Measurements from ENCODE around the gene FASLG. TPM values are rescaled to one million over a fixed set of nuclear protein-coding genes. Genes with fewer than 3 reads are reported as not detected.
"Not testable (repeated sequence)": the region's sequence is repeated elsewhere in the genome, so short reads cannot be mapped to it uniquely, and the experiment has no call there.

The FASLG gene
- total and polyA plus RNA-seq, 2 donors: 0.04 to 0.26 TPM

- no peak for DNase-seq (ENCODE audit: extremely low spot score)
- Histone ChIP-seq H3K27ac (ENCODE audit: low read depth) (no peak overlapping the region), H3K36me3 (ENCODE audit: insufficient read depth) (no peaks in the 10 kb centered on the region), H3K4me3 (ENCODE audit: low read depth, low read length) (no peak overlapping the region), H3K4me1 (ENCODE audit: insufficient read depth) (no peaks in the 10 kb centered on the region)
- WGBS: 36% methylated on average over 6 of the region's 6 CpGs
Measured at GRCh38 chr1:172679000-172679772, 20.3 kb downstream of the FASLG start.

- Histone ChIP-seq H3K4me1 (ENCODE audit: insufficient read depth) (no peaks in the 10 kb centered on the region), H3K4me3 (ENCODE audit: low read depth, low read length) (no peak overlapping the region), H3K27ac (ENCODE audit: low read depth) (no peak overlapping the region), H3K36me3 (ENCODE audit: insufficient read depth) (no peaks in the 10 kb centered on the region)
- DNase-seq (ENCODE audit: extremely low spot score): no peak
Measured at GRCh38 chr1:172680244-172680643, 21.3 kb downstream of the FASLG start.

GRCh38 chr1:172680733-172681275 is 21.9 kb downstream of the FASLG start:
- Histone ChIP-seq H3K4me3 (ENCODE audit: low read depth, low read length) (no peak overlapping the region), H3K4me1 (ENCODE audit: insufficient read depth) (no peaks in the 10 kb centered on the region), H3K36me3 (ENCODE audit: insufficient read depth) (no peaks in the 10 kb centered on the region), H3K27ac (ENCODE audit: low read depth) (no peak overlapping the region)
- DNase-seq (ENCODE audit: extremely low spot score): no peak
- 68% methylated on average over 2 of the region's 2 CpGs for WGBS

- no peaks in the 10 kb centered on the region for H3K4me1 ChIP-seq (ENCODE audit: insufficient read depth)
- WGBS: 52% methylated on average over 3 of the region's 3 CpGs
Measured at GRCh38 chr1:172682812-172683211, 23.9 kb downstream of the FASLG start.

GRCh38 chr1:172686143-172686542 is 27.2 kb downstream of the FASLG start:
- no peaks in the 10 kb centered on the region for H3K36me3 ChIP-seq (ENCODE audit: insufficient read depth)

More at GRCh38 chr1:172682812-172683211, 23.9 kb downstream of the FASLG start:
- Histone ChIP-seq H3K4me3 (ENCODE audit: low read depth, low read length) (no peak overlapping the region), H3K36me3 (ENCODE audit: insufficient read depth) (no peaks in the 10 kb centered on the region), H3K27ac (ENCODE audit: low read depth) (no peak overlapping the region)
- no peak for DNase-seq (ENCODE audit: extremely low spot score)

GRCh38 chr1:172688428-172689085 is 29.7 kb downstream of the FASLG start:
- not testable (repeated sequence) for H3K36me3 ChIP-seq (ENCODE audit: insufficient read depth); H3K4me3 ChIP-seq (ENCODE audit: low read depth, low read length); H3K4me1 ChIP-seq (ENCODE audit: insufficient read depth); H3K27ac ChIP-seq (ENCODE audit: low read depth); DNase-seq (ENCODE audit: extremely low spot score)
- WGBS: 75% methylated on average over 2 of the region's 2 CpGs

More at GRCh38 chr1:172686143-172686542, 27.2 kb downstream of the FASLG start:
- DNase-seq (ENCODE audit: extremely low spot score): no peak
- Histone ChIP-seq H3K27ac (ENCODE audit: low read depth) (no peak overlapping the region), H3K4me3 (ENCODE audit: low read depth, low read length) (no peak overlapping the region), H3K4me1 (ENCODE audit: insufficient read depth) (no peaks in the 10 kb centered on the region)
- 89% methylated on average over 1 of the region's 1 CpG for WGBS

GRCh38 chr1:172690925-172691324 is 32.0 kb downstream of the FASLG start:
- 91% methylated on average over 1 of the region's 1 CpG for WGBS
- not testable (repeated sequence) for H3K27ac ChIP-seq (ENCODE audit: low read depth); DNase-seq (ENCODE audit: extremely low spot score)

GRCh38 chr1:172697534-172698002 is 38.7 kb downstream of the FASLG start:
- WGBS: 63% methylated on average over 4 of the region's 4 CpGs
- Histone ChIP-seq H3K27ac (ENCODE audit: low read depth) (no peak overlapping the region), H3K36me3 (ENCODE audit: insufficient read depth) (no peaks in the 10 kb centered on the region), H3K4me3 (ENCODE audit: low read depth, low read length) (no peak overlapping the region), H3K4me1 (ENCODE audit: insufficient read depth) (no peaks in the 10 kb centered on the region)
- no peak for DNase-seq (ENCODE audit: extremely low spot score)

More at GRCh38 chr1:172690925-172691324, 32.0 kb downstream of the FASLG start:
- H3K4me1 ChIP-seq (ENCODE audit: insufficient read depth); H3K36me3 ChIP-seq (ENCODE audit: insufficient read depth); H3K4me3 ChIP-seq (ENCODE audit: low read depth, low read length): not testable (repeated sequence)

- H3K36me3 ChIP-seq (ENCODE audit: insufficient read depth): no peaks in the 10 kb centered on the region
- no peak overlapping the region for H3K4me3 ChIP-seq (ENCODE audit: low read depth, low read length)
- H3K4me1 ChIP-seq (ENCODE audit: insufficient read depth): no peaks in the 10 kb centered on the region
- 88% methylated on average over 2 of the region's 2 CpGs for WGBS
- H3K27ac ChIP-seq (ENCODE audit: low read depth): no peak overlapping the region
- DNase-seq (ENCODE audit: extremely low spot score): no peak
Measured at GRCh38 chr1:172698224-172698623, 39.3 kb downstream of the FASLG start.

- no peaks in the 10 kb centered on the region for H3K4me1 ChIP-seq (ENCODE audit: insufficient read depth)
- H3K36me3 ChIP-seq (ENCODE audit: insufficient read depth): no peaks in the 10 kb centered on the region
- no peak for DNase-seq (ENCODE audit: extremely low spot score)
- WGBS: 66% methylated on average over 3 of the region's 3 CpGs
- H3K27ac ChIP-seq (ENCODE audit: low read depth): no peak overlapping the region
- H3K4me3 ChIP-seq (ENCODE audit: low read depth, low read length): no peak overlapping the region
Measured at GRCh38 chr1:172699111-172699510, 40.2 kb downstream of the FASLG start.

- no peak for DNase-seq (ENCODE audit: extremely low spot score)
- no peaks in the 10 kb centered on the region for H3K36me3 ChIP-seq (ENCODE audit: insufficient read depth)
- WGBS: 43% methylated on average over 4 of the region's 4 CpGs
- no peak overlapping the region for H3K4me3 ChIP-seq (ENCODE audit: low read depth, low read length)
- no peaks in the 10 kb centered on the region for H3K4me1 ChIP-seq (ENCODE audit: insufficient read depth)
- no peak overlapping the region for H3K27ac ChIP-seq (ENCODE audit: low read depth)
Measured at GRCh38 chr1:172699695-172700227, 40.9 kb downstream of the FASLG start.

GRCh38 chr1:172700556-172700955 is 41.7 kb downstream of the FASLG start:
- H3K4me1 ChIP-seq (ENCODE audit: insufficient read depth): no peaks in the 10 kb centered on the region
- no peak overlapping the region for H3K4me3 ChIP-seq (ENCODE audit: low read depth, low read length)
- DNase-seq (ENCODE audit: extremely low spot score): no peak
- no peaks in the 10 kb centered on the region for H3K36me3 ChIP-seq (ENCODE audit: insufficient read depth)
- WGBS: 87% methylated on average over 3 of the region's 3 CpGs
- no peak overlapping the region for H3K27ac ChIP-seq (ENCODE audit: low read depth)

GRCh38 chr1:172704001-172704400 is 45.1 kb downstream of the FASLG start:
- DNase-seq (ENCODE audit: extremely low spot score): no peak
- H3K36me3 ChIP-seq (ENCODE audit: insufficient read depth): no peaks in the 10 kb centered on the region
- H3K4me1 ChIP-seq (ENCODE audit: insufficient read depth): no peaks in the 10 kb centered on the region
- WGBS: 52% methylated on average over 1 of the region's 1 CpG
- H3K27ac ChIP-seq (ENCODE audit: low read depth): no peak overlapping the region
- H3K4me3 ChIP-seq (ENCODE audit: low read depth, low read length): no peak overlapping the region
